ENCODE measurements around the gene GRAP2. TPM values are rescaled to one million over a fixed set of nuclear protein-coding genes. Genes with fewer than 3 reads are reported as not detected.

Gene GRAP2
- total and polyA plus RNA-seq, 2 donors (not counting 3 experiments of a cell fraction or from before 2014, with no cell fraction given), result 0.04 TPM; not detected in 1

- Histone ChIP-seq H3K27ac (ENCODE audit: insufficient read depth, low read depth, low read length) (no peak overlapping the region), H3K27me3 (ENCODE audit: control insufficient read depth in 2 of 2, insufficient read depth in 2 of 2, low read length in 2 of 2) (peaks cover 19 to 23% of the 10 kb centered on the region in 2 experiments), H3K9me3 (replicated peaks; ENCODE audit: control insufficient read depth, insufficient read depth, low read length) (no peaks in the 10 kb centered on the region), H3K79me2 (ENCODE audit: control insufficient read depth, insufficient read depth, low read length) (no peaks in the 10 kb centered on the region), H3K4me2 (ENCODE audit: insufficient read depth, low read length) (no peak overlapping the region), H3K4me3 (replicated peaks in 1 of 3; ENCODE audit: insufficient read depth in 1 of 3, low read depth in 1 of 3, low read length in 3 of 3) (no peak overlapping the region), H2AFZ (ENCODE audit: low read depth, low read length) (no peak overlapping the region), H3K9me1 (replicated peaks; ENCODE audit: control insufficient read depth, extremely low read depth, insufficient read depth, low read length) (no peaks in the 10 kb centered on the region), H3K36me3 (ENCODE audit: control insufficient read depth in 2 of 2, extremely low read depth in 1 of 2, insufficient read depth in 2 of 2, low read length in 2 of 2) (no peaks in the 10 kb centered on the region), H3K4me1 (ENCODE audit: control insufficient read depth, extremely low read depth, insufficient read depth, low read length) (no peaks in the 10 kb centered on the region), H4K20me1 (replicated peaks; ENCODE audit: control insufficient read depth, extremely low read depth, insufficient read depth, low read length) (no peaks in the 10 kb centered on the region), H3K9ac (replicated peaks; ENCODE audit: extremely low read depth, insufficient read depth, low read length) (no peak overlapping the region)
- intact Hi-C loops (cut with micrococcal nuclease), result no loop called here
- no peak for FAIRE-seq
- dilution Hi-C loops (cut with MboI; ENCODE audit: extremely low pct_ligation_motif_present, low sequenced_read_pairs), result no loop called here
- TF ChIP-seq POLR2AphosphoS5 (IDR thresholded peaks at IDR 0.05; ENCODE audit: insufficient read depth, low read depth, low read length), result no peak
- no peak for TF ChIP-seq FOS (IDR thresholded peaks at IDR 0.05; ENCODE audit: borderline replicate concordance, insufficient read depth, low read length)
- TF ChIP-seq MYC (IDR thresholded peaks at IDR 0.05; ENCODE audit: low read depth, low read length), result no peak
- no peak for TF ChIP-seq POLR2A (IDR thresholded peaks at IDR 0.05; ENCODE audit: low read depth, low read length)
- TF ChIP-seq JUN (IDR thresholded peaks at IDR 0.05; ENCODE audit: borderline replicate concordance, insufficient read depth, insufficient read length, low read depth), result no peak
- no peak for TF ChIP-seq MAX (IDR thresholded peaks at IDR 0.05; ENCODE audit: insufficient read depth, insufficient read length)
- no peak for TF ChIP-seq CTCF (IDR thresholded peaks at IDR 0.05; ENCODE audit: extremely low read depth in 1 of 2, insufficient read depth in 1 of 2, low read depth in 1 of 2, low read length in 2 of 2)
- DNase-seq (ENCODE audit: low read depth, low spot score), result no peak
- BruUV-seq (replicated peaks), result no TSS peak
- CTCF ChIA-PET, result interaction anchor here (1.0 to 1.5 kb wide), 2 partner anchors 8 to 457 kb away, joined by 3 to 4 read pairs; no protein-coding TSS in a partner anchor
- POLR2A ChIA-PET, result no interaction called here
Measured at GRCh38 chr22:39925273-39925672, 24.4 kb downstream of the GRAP2 start.

Data from endothelial cell of umbilical vein (primary cell).